Sigmoid colon (tissue), 7 donors: ENCODE measurements around the gene PTMA. TPM values are rescaled to one million over a fixed set of nuclear protein-coding genes. Genes with fewer than 3 reads are reported as not detected.

ENCODE experiments used
- DNase-seq: peaks from one replicate; pipeline ENCODE4 v3.0.0-alpha.2; 2019
- H3K27ac ChIP-seq, 4 donors: fragments of 200-600 bp; sonication (generic); one replicate each; pipeline ENCODE4 v1.5.1; 2016 to 2019; ENCODE audit warnings: mild to moderate bottlenecking in 1 of 4
- H3K27me3 ChIP-seq, 3 donors: fragments of 200-600 bp; sonication (generic); one replicate each; pipeline ENCODE4 v1.5.1; 2019; ENCODE audit warnings: mild to moderate bottlenecking in 1 of 3
- H3K36me3 ChIP-seq, 4 donors: fragments of 200-600 bp; sonication (generic); one replicate each; pipeline ENCODE4 v1.5.1; 2016 to 2019
- H3K4me1 ChIP-seq, 4 donors: fragments of 200-600 bp; sonication (generic); one replicate each; pipeline ENCODE4 v1.5.1; 2017 to 2019
- H3K4me3 ChIP-seq, 4 donors: fragments of 200-600 bp; sonication (generic); one replicate each; pipeline ENCODE4 v1.5.1; 2017 to 2019; ENCODE audit warnings: mild to moderate bottlenecking in 2 of 4, moderate library complexity in 1 of 4
- H3K9me3 ChIP-seq, 4 donors: fragments of 200-600 bp in 3 of 4; sonication (generic) in 3 of 4; one replicate each; pipeline versions ENCODE4 v1.5.1 to v1.6.1; 2013 to 2019
- EP300 ChIP-seq, 4 donors: sonication (generic); formaldehyde crosslinking; IDR thresholded peaks; one replicate each; pipeline ENCODE4 v1.6.1; 2017; ENCODE audit warnings: antibody characterized with exemption in 4 of 4
- POLR2A ChIP-seq, 2 donors: fragments of 450-650 bp; IDR thresholded peaks; one replicate each; pipeline ENCODE4 v1.6.1; 2016; ENCODE audit warnings: antibody characterized with exemption in 2 of 2, mild to moderate bottlenecking in 2 of 2, moderate library complexity in 2 of 2
- POLR2AphosphoS5 ChIP-seq, 4 donors: sonication (generic); formaldehyde crosslinking; IDR thresholded peaks; one replicate each; pipeline ENCODE4 v1.6.1; 2017; ENCODE audit warnings: antibody characterized with exemption in 4 of 4
- WGBS, 2 donors: extraction: QIAGEN DNeasy Blood & Tissue Kit; methylation state at CpG; one replicate each; pipeline ENCODE4 v1.1.7; 2013; 5-methylcytosine and 5-hydroxymethylcytosine counted together
- intact Hi-C: fragments of 100-400 bp; cut with DNase I; formaldehyde crosslinking; loops from one replicate; pipeline ENCODE4 v1.15.1; 2023
- polyA plus RNA-seq, 3 donors: library from polyadenylated mRNA; stranded (reverse); fragments of 200-250 nt; gene quantifications; one replicate each; pipeline ENCODE4 v1.2.3, GENCODE V29; 2013
- total RNA-seq, 4 donors: library from RNA; depleted of rRNA; stranded (reverse); fragments of >200 nt; gene quantifications; one replicate each; pipeline ENCODE4 v1.1.0, GENCODE V29; 2016
- TF ChIP-seq, protein P1 (sequence below), 4 experiments: fragments of 450-650 bp in 3 of 4; fragments of 200-600 bp in 1 of 4; IDR thresholded peaks; one replicate each; pipeline ENCODE4 v1.5.1; 2016 to 2019; ENCODE audit warnings: antibody characterized with exemption in 4 of 4, mild to moderate bottlenecking in 3 of 4, moderate library complexity in 2 of 4
- donor health status: healthy with polysubstance abuse.
- donor health status: Bipolar disorder and iron deficiency.
- donor health status: healthy.

Gene PTMA
- total and polyA plus RNA-seq, 7 donors = 807 to 2,683 (median 1,142) TPM

DNA sequence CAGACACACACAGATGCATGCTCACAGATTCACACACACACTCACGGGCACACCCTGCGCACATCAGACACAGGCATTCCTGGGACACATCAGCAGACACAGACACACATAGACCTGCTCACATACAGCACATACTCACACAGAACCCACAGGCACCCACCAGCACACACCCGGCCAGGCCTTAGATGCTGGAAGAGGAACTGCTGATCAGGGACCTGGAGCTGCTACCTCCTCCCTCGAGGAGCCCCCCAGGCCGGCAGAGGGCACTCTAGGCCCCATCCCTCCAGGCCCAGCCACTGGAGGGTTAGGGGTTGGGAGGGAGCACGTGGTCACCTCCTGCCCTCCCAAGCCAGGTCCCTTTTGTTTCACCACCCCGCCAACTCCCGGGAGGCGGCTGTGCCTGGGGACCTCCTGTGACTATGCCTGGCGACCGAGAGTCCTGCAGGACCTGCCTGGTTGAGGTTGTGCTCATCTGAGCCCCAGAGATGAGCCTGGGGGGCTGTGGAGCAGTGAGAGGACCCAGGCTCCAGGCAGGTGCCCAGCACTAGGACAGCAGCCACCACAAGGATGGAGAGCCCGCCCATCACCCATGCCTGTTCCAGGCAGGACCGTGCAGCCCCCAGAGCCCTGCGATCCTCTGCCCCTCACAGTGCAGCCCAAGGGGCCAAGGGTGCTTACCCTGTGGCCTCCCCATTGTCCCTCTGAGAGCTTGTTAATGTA, 21.0 kb upstream of the PTMA start:
- Histone ChIP-seq H3K27me3 (no peaks in the 10 kb centered on the region), H3K9me3 (no peaks in the 10 kb centered on the region), H3K36me3 (no peaks in the 10 kb centered on the region), H3K27ac (no peak overlapping the region), H3K4me1 (peaks cover 0 to 8% (median 4%) of the 10 kb centered on the region in 4 donors), H3K4me3 (no peak overlapping the region)
- intact Hi-C loops = loop anchor here (10.0 kb wide), 1 partner anchor 98 kb away; the partner anchor contains the start of genes COPS7B and PDE6D
- WGBS, 2 donors = 45 to 54% methylated on average over 14 of the region's 14 CpGs
- DNase-seq = peak; percentile 83
- TF ChIP-seq, protein P1, sequence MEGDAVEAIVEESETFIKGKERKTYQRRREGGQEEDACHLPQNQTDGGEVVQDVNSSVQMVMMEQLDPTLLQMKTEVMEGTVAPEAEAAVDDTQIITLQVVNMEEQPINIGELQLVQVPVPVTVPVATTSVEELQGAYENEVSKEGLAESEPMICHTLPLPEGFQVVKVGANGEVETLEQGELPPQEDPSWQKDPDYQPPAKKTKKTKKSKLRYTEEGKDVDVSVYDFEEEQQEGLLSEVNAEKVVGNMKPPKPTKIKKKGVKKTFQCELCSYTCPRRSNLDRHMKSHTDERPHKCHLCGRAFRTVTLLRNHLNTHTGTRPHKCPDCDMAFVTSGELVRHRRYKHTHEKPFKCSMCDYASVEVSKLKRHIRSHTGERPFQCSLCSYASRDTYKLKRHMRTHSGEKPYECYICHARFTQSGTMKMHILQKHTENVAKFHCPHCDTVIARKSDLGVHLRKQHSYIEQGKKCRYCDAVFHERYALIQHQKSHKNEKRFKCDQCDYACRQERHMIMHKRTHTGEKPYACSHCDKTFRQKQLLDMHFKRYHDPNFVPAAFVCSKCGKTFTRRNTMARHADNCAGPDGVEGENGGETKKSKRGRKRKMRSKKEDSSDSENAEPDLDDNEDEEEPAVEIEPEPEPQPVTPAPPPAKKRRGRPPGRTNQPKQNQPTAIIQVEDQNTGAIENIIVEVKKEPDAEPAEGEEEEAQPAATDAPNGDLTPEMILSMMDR (IDR thresholded peaks at IDR 0.05) = peak in 3 of 4 experiments; percentile 26 to 46 (median 36)
- no peak for TF ChIP-seq POLR2AphosphoS5 (IDR thresholded peaks at IDR 0.05)
- TF ChIP-seq POLR2A (IDR thresholded peaks at IDR 0.05) = no peak
- TF ChIP-seq EP300 (IDR thresholded peaks at IDR 0.05) = no peak

DNA sequence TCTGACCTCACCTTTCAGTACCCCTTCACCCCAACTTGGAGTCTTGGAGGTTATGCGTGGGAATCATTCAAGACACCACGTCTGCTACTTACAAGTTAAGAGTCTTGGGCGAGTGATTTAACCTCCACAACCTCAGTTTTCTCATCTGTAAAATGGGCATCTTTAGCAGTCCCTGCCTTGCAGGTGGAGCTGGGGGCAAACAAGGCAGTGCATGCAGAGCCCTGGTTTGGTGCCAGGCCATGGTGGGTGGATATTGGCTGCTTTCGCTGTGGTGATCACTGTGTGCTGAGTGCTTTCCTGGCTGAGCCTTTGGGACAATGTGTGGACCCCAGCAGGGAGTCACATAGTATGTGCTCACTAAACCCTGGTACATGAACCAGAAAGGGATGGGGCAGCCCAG, 20.4 kb upstream of the PTMA start:
- H3K27ac ChIP-seq = no peak overlapping the region
- H3K27me3 ChIP-seq = no peaks in the 10 kb centered on the region
- TF ChIP-seq POLR2A (IDR thresholded peaks at IDR 0.05) (no peak), POLR2AphosphoS5 (IDR thresholded peaks at IDR 0.05) (no peak), EP300 (IDR thresholded peaks at IDR 0.05) (no peak)
- TF ChIP-seq, protein P1 (IDR thresholded peaks at IDR 0.05) = no peak
- 93 to 97% methylated on average over 4 of the region's 4 CpGs for WGBS, 2 donors
- peaks cover 0 to 8% (median 4%) of the 10 kb centered on the region in 4 donors for H3K4me1 ChIP-seq
- no peaks in the 10 kb centered on the region for H3K9me3 ChIP-seq
- intact Hi-C loops = loop anchor here (10.0 kb wide), 1 partner anchor 97 kb away; the partner anchor contains the start of genes COPS7B and PDE6D
- H3K4me3 ChIP-seq = no peak overlapping the region
- no peak for DNase-seq
- no peaks in the 10 kb centered on the region for H3K36me3 ChIP-seq

DNA sequence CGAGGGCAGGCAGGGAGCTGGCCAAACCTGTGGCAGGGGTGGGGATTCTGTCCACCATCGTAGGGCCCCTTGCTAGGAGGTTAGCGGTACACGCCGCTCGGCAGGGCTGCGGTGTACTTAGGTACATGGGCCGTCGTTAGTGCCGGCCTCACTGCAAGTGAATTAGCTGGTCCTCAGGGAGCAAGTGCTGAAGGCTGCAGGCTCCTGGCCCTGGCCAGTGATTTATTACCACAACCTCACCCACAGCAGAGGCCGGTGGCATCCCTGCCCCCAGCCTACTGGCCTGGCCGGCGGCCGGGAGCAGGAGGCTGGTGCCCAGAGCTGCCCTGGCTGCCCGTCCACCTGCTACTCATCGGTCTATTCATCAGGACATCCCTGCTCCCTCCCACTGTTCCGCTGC, 19.6 kb upstream of the PTMA start:
- TF ChIP-seq POLR2A (IDR thresholded peaks at IDR 0.05) = no peak

DNA sequence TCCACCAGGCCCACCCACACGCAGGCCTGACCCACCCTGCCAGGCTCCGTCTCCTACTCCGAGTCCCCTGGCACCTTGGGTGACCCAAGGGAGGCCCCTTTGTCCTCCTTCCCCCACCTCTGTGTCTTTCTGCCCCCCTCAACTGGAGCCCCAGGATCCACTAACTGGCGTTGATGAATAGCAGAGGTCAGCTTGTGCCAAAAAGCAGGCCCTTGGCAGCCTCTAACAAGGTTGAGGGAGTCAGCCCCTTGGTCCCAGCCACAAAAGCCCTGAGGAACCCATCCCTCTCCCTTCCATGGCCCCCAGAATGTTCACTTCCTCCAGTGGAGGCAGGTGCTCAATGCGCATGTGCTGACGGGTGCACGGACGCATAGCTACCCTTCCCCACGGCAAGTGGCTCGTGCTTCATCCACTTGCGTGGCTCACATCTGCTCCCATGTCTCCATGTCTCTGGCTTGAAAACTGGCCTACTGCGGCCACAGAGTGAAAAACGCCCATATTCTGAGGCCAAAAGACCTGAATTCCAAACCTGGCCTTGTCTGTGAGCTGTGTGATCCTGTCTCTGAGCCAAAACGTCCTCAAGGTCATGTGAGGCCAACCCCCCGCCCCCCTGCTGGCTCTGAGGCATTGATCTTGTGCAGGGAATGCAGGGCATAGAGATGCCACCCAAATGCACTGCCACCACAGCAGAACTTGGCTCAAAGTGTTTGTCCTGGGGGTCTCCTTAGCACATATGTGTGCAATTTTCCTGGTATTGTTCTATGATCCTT, 19.0 kb upstream of the PTMA start:
- no peaks in the 10 kb centered on the region for H3K36me3 ChIP-seq
- H3K9me3 ChIP-seq = no peaks in the 10 kb centered on the region
- H3K27me3 ChIP-seq = no peaks in the 10 kb centered on the region
- H3K27ac ChIP-seq = no peak overlapping the region
- TF ChIP-seq, protein P1 (IDR thresholded peaks at IDR 0.05) = no peak
- no peak for TF ChIP-seq POLR2A (IDR thresholded peaks at IDR 0.05)
- no peak for TF ChIP-seq EP300 (IDR thresholded peaks at IDR 0.05)
- TF ChIP-seq POLR2AphosphoS5 (IDR thresholded peaks at IDR 0.05) = no peak
- H3K4me3 ChIP-seq = no peak overlapping the region
- WGBS, 2 donors = 85% methylated on average over 15 of the region's 15 CpGs
- intact Hi-C loops = loop anchor here (10.0 kb wide), 1 partner anchor 95 kb away; the partner anchor contains the start of genes COPS7B and PDE6D
- no peak for DNase-seq
- peaks cover 0 to 8% (median 4%) of the 10 kb centered on the region in 4 donors for H3K4me1 ChIP-seq

More for the DNA sequence above, 19.6 kb upstream of the PTMA start:
- intact Hi-C loops = loop anchor here (10.0 kb wide), 1 partner anchor 96 kb away; the partner anchor contains the start of genes COPS7B and PDE6D
- no peaks in the 10 kb centered on the region for H3K9me3 ChIP-seq
- no peak overlapping the region for H3K27ac ChIP-seq
- WGBS, 2 donors = 88 to 89% methylated on average over 17 of the region's 17 CpGs
- DNase-seq = no peak
- H3K36me3 ChIP-seq = no peaks in the 10 kb centered on the region
- H3K4me3 ChIP-seq = no peak overlapping the region
- H3K27me3 ChIP-seq = no peaks in the 10 kb centered on the region
- H3K4me1 ChIP-seq = peaks cover 0 to 8% (median 4%) of the 10 kb centered on the region in 4 donors

DNA sequence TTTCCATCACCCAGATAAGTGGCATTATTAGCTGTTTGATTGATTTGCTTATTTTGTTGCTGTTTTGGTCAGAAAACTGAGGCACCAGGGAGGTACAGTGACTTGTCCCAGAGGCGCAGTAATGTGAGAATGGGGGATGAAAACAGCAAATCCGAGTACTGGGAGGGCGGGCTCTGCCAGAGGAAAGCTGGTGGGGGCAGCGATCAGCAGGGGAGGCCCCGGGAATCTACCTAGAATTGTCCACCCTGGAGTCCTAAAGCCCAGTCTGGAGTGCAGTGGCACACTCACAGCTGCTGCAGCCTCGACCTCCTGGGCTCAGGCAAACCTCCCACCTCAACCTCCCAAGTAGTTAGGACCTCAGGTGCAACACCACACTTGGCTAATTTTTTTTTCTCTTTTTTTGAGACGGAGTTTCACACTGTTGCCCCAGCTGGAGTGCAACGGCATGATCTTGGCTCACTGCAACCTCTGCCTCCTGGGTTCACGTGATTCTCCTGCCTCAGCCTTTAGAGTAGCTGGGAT, 17.0 kb upstream of the PTMA start:
- TF ChIP-seq POLR2AphosphoS5 (IDR thresholded peaks at IDR 0.05) (no peak), EP300 (IDR thresholded peaks at IDR 0.05) (no peak), POLR2A (IDR thresholded peaks at IDR 0.05) (no peak)
- TF ChIP-seq, protein P1 (IDR thresholded peaks at IDR 0.05) = no peak
- DNase-seq = no peak
- Histone ChIP-seq H3K27me3 (no peaks in the 10 kb centered on the region), H3K27ac (no peak overlapping the region), H3K4me1 (peaks cover 0 to 8% (median 4%) of the 10 kb centered on the region in 4 donors), H3K36me3 (no peaks in the 10 kb centered on the region), H3K4me3 (no peak overlapping the region), H3K9me3 (no peaks in the 10 kb centered on the region)
- intact Hi-C loops = no loop called here
- 78 to 82% methylated on average over 9 of the region's 9 CpGs for WGBS, 2 donors
